ENCODE data around the gene FAM221B.

DNA sequence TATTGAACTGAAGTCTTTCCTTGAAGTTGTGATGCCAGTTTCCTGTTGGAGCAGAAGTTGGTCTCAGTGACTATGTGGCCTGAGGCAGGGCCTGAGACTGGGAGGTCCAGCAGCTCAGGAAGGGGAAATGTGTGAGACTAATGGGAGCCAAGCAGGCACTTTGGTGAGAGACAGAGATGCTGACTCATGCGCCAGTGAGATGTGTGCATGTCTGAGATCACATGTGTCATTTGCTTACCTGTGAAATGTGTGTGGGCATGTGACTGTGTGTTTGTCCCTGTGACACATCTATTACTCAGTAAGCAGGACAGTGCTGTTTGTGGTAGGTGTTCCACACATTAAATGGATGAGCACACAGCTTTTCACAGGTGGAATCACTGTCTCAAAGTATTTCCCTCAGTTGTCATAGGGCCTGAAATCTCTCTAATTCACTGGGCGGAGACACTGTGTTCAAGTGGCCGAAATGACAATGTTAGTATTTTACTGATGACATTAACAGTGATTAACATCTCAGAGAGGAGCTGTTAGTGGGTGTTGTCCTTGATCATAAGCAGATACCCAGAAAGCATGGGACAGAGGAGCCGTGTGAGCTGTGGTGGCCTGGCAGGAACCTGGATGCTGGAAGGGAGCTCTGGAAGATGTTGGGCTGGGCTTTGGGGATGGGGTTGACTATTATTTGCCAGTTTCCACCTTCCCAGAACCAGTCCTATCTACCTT is 29.7 kb downstream of the FAM221B start:
- TF ChIP-seq, protein P1, sequence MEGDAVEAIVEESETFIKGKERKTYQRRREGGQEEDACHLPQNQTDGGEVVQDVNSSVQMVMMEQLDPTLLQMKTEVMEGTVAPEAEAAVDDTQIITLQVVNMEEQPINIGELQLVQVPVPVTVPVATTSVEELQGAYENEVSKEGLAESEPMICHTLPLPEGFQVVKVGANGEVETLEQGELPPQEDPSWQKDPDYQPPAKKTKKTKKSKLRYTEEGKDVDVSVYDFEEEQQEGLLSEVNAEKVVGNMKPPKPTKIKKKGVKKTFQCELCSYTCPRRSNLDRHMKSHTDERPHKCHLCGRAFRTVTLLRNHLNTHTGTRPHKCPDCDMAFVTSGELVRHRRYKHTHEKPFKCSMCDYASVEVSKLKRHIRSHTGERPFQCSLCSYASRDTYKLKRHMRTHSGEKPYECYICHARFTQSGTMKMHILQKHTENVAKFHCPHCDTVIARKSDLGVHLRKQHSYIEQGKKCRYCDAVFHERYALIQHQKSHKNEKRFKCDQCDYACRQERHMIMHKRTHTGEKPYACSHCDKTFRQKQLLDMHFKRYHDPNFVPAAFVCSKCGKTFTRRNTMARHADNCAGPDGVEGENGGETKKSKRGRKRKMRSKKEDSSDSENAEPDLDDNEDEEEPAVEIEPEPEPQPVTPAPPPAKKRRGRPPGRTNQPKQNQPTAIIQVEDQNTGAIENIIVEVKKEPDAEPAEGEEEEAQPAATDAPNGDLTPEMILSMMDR (IDR thresholded peaks at IDR 0.05): no peak
- no peak for TF ChIP-seq EZH2 (IDR thresholded peaks at IDR 0.05; ENCODE audit: borderline replicate concordance, insufficient read depth, low read depth, low read length, poor library complexity, severe bottlenecking)

All from B cell (primary cell).